Neural crest cell (in vitro differentiated cells): ENCODE results near the gene SHROOM3. TPM values are rescaled to one million over a fixed set of nuclear protein-coding genes. Genes with fewer than 3 reads are reported as not detected.

Experiments
- DNase-seq: peaks from one replicate; pipeline ENCODE4 v3.0.0; 2021; ENCODE audit warnings: low read depth, mixed read lengths, low spot score
- H3K27ac Mint-ChIP-seq: one replicate; pipeline ENCODE4 v1.8.0; 2021; ENCODE audit warnings: mild to moderate bottlenecking, mixed read lengths; ENCODE audit not compliant: unreplicated experiment
- H3K27me3 Mint-ChIP-seq: 2 replicates; pipeline ENCODE4 v1.8.0; 2021; ENCODE audit warnings: low read depth, mild to moderate bottlenecking, mixed read lengths
- H3K36me3 Mint-ChIP-seq: 2 replicates; pipeline ENCODE4 v1.8.0; 2021; ENCODE audit warnings: low read depth, mild to moderate bottlenecking, mixed read lengths
- H3K4me1 Mint-ChIP-seq: 2 replicates; pipeline ENCODE4 v1.8.0; 2021; ENCODE audit warnings: mixed read lengths
- H3K4me3 Mint-ChIP-seq: one replicate; pipeline ENCODE4 v1.8.0; 2021; ENCODE audit warnings: mild to moderate bottlenecking, mixed read lengths
- H3K9me3 Mint-ChIP-seq: 2 replicates; pipeline ENCODE4 v1.8.0; 2021; ENCODE audit warnings: mixed read lengths
- total RNA-seq: library from RNA; stranded (reverse); gene quantifications from 2 replicates; pipeline ENCODE4 v1.2.1, GENCODE V29; 2021
- TF ChIP-seq, protein P1 (sequence below): fragments of 200-600 bp; sonication (generic); conservative IDR thresholded peaks from 2 replicates; pipeline ENCODE4 v1.5.0; 2021; ENCODE audit warnings: antibody characterized with exemption, mild to moderate bottlenecking

SHROOM3 gene
- total RNA-seq, 1 donor from 2014 or later = 40.1 TPM

DNA sequence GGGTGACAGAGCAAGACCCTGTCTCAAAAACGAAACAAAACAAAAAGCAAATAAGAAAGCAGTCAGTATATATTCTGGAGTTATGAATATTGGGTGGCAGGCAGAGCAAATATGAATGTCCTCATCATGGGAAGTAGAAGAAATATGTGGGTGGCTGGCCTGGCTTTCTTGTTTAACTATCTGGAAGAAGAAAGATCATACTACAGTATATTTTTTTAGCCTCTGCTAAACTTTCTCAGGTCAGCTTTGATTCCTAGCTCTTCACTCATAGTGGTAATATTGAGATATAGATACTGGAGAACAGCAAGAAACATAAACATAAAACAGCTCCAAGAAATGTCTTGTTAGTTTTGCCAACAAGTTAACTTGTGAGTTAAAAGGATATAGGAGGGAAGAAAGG, 270.4 kb downstream of the SHROOM3 start:
- no peak overlapping the region for H3K27ac Mint-ChIP-seq
- no peak overlapping the region for H3K4me3 Mint-ChIP-seq

DNA sequence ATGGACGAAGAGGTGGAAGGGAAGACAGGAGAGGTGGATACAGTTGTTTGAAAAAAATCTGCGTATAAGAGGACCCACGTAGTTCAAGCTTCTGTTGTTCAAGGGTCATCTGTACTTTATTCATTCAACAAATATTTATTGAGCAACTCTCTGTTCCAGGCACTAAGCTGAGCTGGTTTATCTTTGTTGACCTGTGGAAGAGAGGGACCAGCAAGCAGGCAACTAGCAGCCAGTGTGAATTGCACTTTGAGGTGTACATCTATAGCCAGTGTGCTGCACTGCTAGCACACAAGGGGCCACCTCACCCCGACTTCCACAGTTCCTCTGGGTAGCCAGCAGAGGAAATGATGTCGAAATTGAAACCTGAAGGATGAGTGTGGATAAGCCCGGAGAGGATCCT, 271.6 kb downstream of the SHROOM3 start:
- Mint-ChIP-seq H3K9me3 (peaks cover 3% of the 10 kb centered on the region), H3K27ac (no peak overlapping the region), H3K4me1 (peaks cover 57% of the 10 kb centered on the region), H3K4me3 (no peak overlapping the region), H3K27me3 (no peaks in the 10 kb centered on the region), H3K36me3 (peaks cover 18% of the 10 kb centered on the region)
- TF ChIP-seq, protein P1, sequence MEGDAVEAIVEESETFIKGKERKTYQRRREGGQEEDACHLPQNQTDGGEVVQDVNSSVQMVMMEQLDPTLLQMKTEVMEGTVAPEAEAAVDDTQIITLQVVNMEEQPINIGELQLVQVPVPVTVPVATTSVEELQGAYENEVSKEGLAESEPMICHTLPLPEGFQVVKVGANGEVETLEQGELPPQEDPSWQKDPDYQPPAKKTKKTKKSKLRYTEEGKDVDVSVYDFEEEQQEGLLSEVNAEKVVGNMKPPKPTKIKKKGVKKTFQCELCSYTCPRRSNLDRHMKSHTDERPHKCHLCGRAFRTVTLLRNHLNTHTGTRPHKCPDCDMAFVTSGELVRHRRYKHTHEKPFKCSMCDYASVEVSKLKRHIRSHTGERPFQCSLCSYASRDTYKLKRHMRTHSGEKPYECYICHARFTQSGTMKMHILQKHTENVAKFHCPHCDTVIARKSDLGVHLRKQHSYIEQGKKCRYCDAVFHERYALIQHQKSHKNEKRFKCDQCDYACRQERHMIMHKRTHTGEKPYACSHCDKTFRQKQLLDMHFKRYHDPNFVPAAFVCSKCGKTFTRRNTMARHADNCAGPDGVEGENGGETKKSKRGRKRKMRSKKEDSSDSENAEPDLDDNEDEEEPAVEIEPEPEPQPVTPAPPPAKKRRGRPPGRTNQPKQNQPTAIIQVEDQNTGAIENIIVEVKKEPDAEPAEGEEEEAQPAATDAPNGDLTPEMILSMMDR = no peak
- no peak for DNase-seq

More for the DNA sequence above, 270.4 kb downstream of the SHROOM3 start:
- Mint-ChIP-seq H3K4me1 (peaks cover 65% of the 10 kb centered on the region), H3K27me3 (no peaks in the 10 kb centered on the region), H3K9me3 (peaks cover 3% of the 10 kb centered on the region), H3K36me3 (peaks cover 18% of the 10 kb centered on the region)
- TF ChIP-seq, protein P1 = no peak
- no peak for DNase-seq

DNA sequence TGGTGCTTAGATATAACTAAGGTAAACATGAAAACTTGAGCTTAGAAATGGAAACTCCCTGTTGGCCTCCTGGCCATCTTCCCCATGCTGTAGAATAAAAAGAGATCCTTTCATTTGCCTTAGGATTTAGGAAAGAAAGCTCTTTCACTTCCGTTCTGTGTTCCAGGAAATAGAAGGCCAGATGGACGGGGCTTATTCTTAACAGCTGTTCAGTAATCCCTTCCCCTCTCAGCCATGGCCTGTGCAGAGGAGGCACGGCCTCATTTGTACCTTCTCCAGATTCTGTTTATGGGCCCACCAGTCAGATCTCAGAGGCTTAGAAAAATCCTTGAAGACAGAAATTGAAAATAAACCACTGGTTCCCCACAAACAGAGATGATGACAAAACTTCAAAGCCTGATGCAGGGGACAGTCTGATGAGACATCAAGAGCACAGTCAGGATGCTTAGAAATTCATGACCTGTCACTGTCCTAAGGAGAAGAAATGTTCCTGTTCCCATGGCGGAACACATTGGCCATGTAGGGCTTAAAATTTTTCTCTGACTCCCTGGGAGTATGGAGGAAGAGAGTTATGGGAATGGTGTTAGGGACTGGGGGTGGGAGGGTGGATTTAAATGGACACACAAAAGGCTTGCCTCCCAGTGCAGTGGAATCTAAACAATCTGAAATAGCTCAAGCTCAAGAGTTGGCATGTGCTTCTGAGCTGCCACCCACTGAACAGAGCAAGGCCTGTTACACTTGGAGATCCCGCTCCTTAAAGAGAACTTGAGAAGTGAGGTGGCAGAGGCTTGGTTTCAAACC, 274.1 kb downstream of the SHROOM3 start:
- H3K4me3 Mint-ChIP-seq = no peak overlapping the region
- DNase-seq = no peak

DNA sequence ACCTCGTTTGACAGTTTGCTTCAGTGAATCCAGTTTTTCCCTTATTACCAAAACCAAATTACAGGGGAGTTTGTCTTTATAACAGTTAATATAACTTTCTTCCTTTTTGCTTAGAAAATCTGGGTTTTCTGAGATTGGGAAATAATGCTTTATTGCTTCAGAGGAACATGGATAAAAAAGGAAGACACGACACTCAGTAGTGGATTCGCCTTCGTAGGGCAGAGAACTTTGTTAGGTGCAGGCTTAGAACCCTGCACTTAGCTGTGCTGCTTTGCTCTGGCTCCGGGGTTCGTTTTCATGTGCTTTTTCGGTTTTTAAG, 274.7 kb downstream of the SHROOM3 start:
- peak overlapping the region; percentile 3 for H3K27ac Mint-ChIP-seq
- TF ChIP-seq, protein P1 = no peak
- peaks cover 18% of the 10 kb centered on the region for H3K36me3 Mint-ChIP-seq

More for the DNA sequence above, 274.1 kb downstream of the SHROOM3 start:
- TF ChIP-seq, protein P1 = no peak
- Mint-ChIP-seq H3K36me3 (peaks cover 22% of the 10 kb centered on the region), H3K27ac (peak overlapping the region; percentile 21), H3K4me1 (peaks cover 40% of the 10 kb centered on the region), H3K27me3 (no peaks in the 10 kb centered on the region), H3K9me3 (peaks cover 3% of the 10 kb centered on the region)

DNA sequence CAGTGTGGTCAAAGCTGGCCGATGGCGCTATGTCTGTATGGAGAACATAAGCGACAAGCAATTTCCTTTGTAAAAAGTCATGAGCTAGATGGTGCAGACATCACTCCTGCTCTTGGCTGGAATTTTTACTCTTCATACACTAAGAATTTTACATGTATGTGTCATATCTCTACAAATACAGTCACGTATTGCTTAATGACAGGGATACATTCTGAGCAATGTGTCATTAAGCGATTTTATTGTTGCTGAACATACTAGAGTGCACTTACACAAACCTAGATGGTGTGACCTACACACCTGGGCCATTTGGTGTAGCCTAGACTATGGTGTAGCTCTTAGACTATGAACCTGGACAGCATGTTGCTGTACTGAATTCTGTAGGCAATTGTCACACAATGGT, 277.5 kb downstream of the SHROOM3 start:
- no peak overlapping the region for H3K4me3 Mint-ChIP-seq
- no peak for DNase-seq
- H3K27me3 Mint-ChIP-seq = no peaks in the 10 kb centered on the region
- no peak overlapping the region for H3K27ac Mint-ChIP-seq
- no peaks in the 10 kb centered on the region for H3K9me3 Mint-ChIP-seq
- H3K36me3 Mint-ChIP-seq = peaks cover 11% of the 10 kb centered on the region
- TF ChIP-seq, protein P1 = no peak
- H3K4me1 Mint-ChIP-seq = peaks cover 46% of the 10 kb centered on the region

More for the DNA sequence above, 274.7 kb downstream of the SHROOM3 start:
- no peaks in the 10 kb centered on the region for H3K27me3 Mint-ChIP-seq
- H3K9me3 Mint-ChIP-seq = peaks cover 3% of the 10 kb centered on the region
- DNase-seq = no peak
- H3K4me3 Mint-ChIP-seq = no peak overlapping the region
- H3K4me1 Mint-ChIP-seq = peaks cover 36% of the 10 kb centered on the region
